ENCODE data around the gene PLAAT3.

- TF ChIP-seq CTCF (IDR thresholded peaks at IDR 0.05; ENCODE audit: low read depth, low read length) (no peak), POLR2A (IDR thresholded peaks at IDR 0.05; ENCODE audit: extremely low read depth, insufficient read length) (no peak), MYC (IDR thresholded peaks at IDR 0.05; ENCODE audit: low read depth, low read length) (no peak), MAX (IDR thresholded peaks at IDR 0.05; ENCODE audit: low read depth, low read length) (no peak)
Measured at GRCh38 chr11:63609536-63609935, 4.7 kb downstream of the PLAAT3 start.
